ENCODE data around the gene BCL3.

DNA sequence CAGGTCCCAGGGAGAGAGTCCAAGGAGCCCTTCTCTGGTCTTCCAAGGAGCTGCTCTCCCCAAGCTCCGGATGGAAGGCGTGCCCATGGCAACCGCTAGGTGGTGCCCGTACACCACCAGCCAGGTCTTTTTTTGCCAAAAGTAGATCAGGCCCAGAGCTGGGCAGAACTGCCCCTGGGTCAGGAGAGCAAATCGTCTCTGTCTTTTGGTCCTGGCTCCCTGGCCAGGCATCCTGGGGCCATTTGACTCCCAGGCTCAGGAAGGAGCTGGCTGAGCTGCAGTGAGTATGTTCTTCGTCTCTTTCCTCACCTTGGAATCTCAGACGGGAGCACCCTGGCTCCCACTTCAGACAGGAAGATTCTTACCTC, 24.6 kb upstream of the BCL3 start:
- TF ChIP-seq, protein P1, sequence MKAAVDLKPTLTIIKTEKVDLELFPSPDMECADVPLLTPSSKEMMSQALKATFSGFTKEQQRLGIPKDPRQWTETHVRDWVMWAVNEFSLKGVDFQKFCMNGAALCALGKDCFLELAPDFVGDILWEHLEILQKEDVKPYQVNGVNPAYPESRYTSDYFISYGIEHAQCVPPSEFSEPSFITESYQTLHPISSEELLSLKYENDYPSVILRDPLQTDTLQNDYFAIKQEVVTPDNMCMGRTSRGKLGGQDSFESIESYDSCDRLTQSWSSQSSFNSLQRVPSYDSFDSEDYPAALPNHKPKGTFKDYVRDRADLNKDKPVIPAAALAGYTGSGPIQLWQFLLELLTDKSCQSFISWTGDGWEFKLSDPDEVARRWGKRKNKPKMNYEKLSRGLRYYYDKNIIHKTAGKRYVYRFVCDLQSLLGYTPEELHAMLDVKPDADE (IDR thresholded peaks at IDR 0.05) = no peak
- TF ChIP-seq EZH2 (IDR thresholded peaks at IDR 0.05; ENCODE audit: low read depth, unreplicated experiment) (no peak), POLR2AphosphoS5 (IDR thresholded peaks at IDR 0.05; ENCODE audit: low read depth) (no peak), ZNF331 (CRISPR knock-in tag; IDR thresholded peaks at IDR 0.05; ENCODE audit: low read depth) (no peak), ZNF114 (CRISPR knock-in tag; IDR thresholded peaks at IDR 0.05) (no peak), JUNB (IDR thresholded peaks at IDR 0.05; ENCODE audit: unreplicated experiment) (no peak)
- TF ChIP-seq, protein P2, sequence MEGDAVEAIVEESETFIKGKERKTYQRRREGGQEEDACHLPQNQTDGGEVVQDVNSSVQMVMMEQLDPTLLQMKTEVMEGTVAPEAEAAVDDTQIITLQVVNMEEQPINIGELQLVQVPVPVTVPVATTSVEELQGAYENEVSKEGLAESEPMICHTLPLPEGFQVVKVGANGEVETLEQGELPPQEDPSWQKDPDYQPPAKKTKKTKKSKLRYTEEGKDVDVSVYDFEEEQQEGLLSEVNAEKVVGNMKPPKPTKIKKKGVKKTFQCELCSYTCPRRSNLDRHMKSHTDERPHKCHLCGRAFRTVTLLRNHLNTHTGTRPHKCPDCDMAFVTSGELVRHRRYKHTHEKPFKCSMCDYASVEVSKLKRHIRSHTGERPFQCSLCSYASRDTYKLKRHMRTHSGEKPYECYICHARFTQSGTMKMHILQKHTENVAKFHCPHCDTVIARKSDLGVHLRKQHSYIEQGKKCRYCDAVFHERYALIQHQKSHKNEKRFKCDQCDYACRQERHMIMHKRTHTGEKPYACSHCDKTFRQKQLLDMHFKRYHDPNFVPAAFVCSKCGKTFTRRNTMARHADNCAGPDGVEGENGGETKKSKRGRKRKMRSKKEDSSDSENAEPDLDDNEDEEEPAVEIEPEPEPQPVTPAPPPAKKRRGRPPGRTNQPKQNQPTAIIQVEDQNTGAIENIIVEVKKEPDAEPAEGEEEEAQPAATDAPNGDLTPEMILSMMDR (conservative IDR thresholded peaks at IDR 0.05; ENCODE audit: low read depth in 2 of 2) = peak; percentile 89 to 97
- TF ChIP-seq, protein P3, sequence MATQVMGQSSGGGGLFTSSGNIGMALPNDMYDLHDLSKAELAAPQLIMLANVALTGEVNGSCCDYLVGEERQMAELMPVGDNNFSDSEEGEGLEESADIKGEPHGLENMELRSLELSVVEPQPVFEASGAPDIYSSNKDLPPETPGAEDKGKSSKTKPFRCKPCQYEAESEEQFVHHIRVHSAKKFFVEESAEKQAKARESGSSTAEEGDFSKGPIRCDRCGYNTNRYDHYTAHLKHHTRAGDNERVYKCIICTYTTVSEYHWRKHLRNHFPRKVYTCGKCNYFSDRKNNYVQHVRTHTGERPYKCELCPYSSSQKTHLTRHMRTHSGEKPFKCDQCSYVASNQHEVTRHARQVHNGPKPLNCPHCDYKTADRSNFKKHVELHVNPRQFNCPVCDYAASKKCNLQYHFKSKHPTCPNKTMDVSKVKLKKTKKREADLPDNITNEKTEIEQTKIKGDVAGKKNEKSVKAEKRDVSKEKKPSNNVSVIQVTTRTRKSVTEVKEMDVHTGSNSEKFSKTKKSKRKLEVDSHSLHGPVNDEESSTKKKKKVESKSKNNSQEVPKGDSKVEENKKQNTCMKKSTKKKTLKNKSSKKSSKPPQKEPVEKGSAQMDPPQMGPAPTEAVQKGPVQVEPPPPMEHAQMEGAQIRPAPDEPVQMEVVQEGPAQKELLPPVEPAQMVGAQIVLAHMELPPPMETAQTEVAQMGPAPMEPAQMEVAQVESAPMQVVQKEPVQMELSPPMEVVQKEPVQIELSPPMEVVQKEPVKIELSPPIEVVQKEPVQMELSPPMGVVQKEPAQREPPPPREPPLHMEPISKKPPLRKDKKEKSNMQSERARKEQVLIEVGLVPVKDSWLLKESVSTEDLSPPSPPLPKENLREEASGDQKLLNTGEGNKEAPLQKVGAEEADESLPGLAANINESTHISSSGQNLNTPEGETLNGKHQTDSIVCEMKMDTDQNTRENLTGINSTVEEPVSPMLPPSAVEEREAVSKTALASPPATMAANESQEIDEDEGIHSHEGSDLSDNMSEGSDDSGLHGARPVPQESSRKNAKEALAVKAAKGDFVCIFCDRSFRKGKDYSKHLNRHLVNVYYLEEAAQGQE (IDR thresholded peaks at IDR 0.05; ENCODE audit: unreplicated experiment) = no peak

Measured in GM23338 (cell line).